Adrenal gland (tissue), 5 donors: Measurements from ENCODE around the gene ZBED1.

Experiments
- CTCF ChIP-seq, 6 experiments: fragments of 450-650 bp in 4 of 6; fragments of 200-600 bp in 2 of 6; sonication (generic) in 1 of 6; IDR thresholded peaks; 1 replicate in 5 of 6; 2 replicates in 1 of 6; pipeline versions ENCODE4 v1.5.1 to v1.8.0; 2016 to 2021; ENCODE audit warnings: antibody characterized with exemption in 6 of 6, mild to moderate bottlenecking in 2 of 6, moderate library complexity in 1 of 6
- POLR2A ChIP-seq, 2 donors: fragments of 450-650 bp; IDR thresholded peaks; one replicate each; pipeline ENCODE4 v1.6.1; 2017; ENCODE audit warnings: antibody characterized with exemption in 2 of 2, mild to moderate bottlenecking in 2 of 2, moderate library complexity in 1 of 2
- donor health status: DM: no; HTN: no; CAD: no.

GRCh38 chrX:2546496-2546895, 45.7 kb upstream of the ZBED1 start:
- TF ChIP-seq POLR2A (IDR thresholded peaks at IDR 0.05) (no peak), CTCF (IDR thresholded peaks at IDR 0.05) (no peak)
